NCI-H774 (cell line): Measurements from ENCODE around the gene LARGE1.

ENCODE experiments used
- DNase-seq: peaks from one replicate; lab custom pipeline; 2025; lab: John Stamatoyannopoulos, UW

Gene LARGE1

GRCh38 chr22:33561149-33561807 is 359.0 kb downstream of the LARGE1 start:
- DNase-seq = no peak

- DNase-seq = no peak
These were observed 362.4 kb downstream of the LARGE1 start for GRCh38 chr22:33557836-33558235.

DNA sequence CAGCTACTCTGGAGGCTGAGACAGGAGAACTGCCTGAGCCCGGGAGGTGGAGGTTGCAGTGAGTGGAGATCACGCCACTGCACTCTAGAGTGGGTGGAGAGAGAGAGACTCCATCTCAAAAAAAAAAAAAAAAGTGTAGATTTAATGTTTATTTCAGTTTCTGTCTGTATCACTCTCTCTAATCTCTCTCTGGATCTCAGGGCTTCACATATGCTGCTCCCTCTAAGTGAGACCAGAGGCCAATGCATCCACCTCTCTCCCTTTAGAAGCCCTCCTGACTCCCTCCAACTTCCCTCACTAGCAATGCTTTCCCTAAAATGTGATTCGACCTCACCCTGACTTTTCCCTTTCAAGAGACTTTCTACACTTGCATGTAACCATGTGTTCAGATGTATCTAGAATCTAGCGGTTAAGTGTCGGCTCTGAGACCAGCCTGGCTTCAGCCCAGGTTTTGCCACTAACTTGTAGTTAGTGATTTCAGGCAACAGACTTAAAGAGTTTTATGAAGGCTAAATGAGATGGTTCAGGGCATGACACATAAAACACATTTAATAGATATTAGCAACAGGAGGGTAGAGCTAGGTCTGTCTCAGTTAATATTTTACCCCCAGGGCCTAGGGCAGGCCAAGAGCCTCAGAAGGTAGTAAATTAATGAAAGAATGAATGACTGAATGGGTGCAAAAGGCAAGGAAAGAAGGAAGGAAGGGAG is 364.3 kb downstream of the LARGE1 start:
- DNase-seq = no peak

DNA sequence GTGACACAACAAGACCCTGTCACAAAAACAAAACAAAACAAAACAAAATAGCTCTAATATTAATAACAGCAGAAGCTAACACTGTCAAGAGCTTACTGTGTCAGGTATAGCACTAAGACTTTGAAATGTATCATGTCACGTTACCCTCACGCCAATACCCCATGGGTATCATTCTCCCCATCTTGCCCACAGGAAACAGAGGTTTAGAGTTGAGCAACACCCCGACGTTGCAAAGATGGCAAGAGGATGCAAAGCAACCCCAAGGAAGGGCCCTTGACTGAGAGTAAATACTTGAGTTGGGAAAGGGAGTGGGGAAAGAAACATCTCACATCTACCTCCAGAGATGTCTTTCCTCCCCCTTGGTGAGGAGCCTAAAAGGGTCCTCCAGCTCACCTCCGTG is 366.8 kb downstream of the LARGE1 start:
- no peak for DNase-seq

DNA sequence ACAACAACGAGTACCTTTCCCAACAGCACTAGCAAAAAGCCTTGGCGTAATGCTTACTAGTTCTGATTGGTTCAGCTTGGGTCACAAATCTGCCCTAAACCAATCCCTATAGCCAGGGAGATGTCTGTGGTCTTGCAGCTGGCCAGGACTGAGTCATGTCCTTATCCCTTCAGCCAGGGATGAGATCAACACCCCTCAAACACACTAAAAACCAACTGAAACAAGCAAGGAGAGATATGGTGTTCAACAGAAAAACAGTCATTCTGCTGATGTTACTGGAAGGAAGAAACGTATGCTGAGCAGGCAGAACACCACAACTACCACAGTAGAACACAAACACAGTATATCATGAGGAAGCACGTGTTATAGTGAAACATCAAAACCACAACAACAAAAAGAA is 375.6 kb downstream of the LARGE1 start:
- no peak for DNase-seq

GRCh38 chr22:33542722-33543121 is 377.6 kb downstream of the LARGE1 start:
- DNase-seq = no peak

DNA sequence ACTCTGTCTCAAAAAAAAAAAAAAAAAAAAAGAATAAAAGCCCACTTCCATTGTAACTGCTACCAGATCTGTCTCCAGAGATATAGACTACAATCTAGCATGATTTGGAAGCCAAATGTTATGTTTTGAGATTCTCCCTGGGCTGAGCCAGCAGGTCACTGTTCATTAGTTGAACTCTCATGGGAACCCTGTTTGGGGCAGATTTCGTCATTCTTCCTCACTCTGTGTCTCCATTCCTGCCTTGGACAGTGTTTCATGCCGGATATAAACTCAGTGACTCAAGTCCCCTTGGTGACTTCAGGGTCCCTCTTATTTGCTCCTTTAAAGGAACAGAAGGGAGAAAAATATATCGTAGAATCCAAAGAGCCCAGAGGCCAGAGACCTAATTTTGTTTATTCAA is 378.1 kb downstream of the LARGE1 start:
- DNase-seq = no peak

DNA sequence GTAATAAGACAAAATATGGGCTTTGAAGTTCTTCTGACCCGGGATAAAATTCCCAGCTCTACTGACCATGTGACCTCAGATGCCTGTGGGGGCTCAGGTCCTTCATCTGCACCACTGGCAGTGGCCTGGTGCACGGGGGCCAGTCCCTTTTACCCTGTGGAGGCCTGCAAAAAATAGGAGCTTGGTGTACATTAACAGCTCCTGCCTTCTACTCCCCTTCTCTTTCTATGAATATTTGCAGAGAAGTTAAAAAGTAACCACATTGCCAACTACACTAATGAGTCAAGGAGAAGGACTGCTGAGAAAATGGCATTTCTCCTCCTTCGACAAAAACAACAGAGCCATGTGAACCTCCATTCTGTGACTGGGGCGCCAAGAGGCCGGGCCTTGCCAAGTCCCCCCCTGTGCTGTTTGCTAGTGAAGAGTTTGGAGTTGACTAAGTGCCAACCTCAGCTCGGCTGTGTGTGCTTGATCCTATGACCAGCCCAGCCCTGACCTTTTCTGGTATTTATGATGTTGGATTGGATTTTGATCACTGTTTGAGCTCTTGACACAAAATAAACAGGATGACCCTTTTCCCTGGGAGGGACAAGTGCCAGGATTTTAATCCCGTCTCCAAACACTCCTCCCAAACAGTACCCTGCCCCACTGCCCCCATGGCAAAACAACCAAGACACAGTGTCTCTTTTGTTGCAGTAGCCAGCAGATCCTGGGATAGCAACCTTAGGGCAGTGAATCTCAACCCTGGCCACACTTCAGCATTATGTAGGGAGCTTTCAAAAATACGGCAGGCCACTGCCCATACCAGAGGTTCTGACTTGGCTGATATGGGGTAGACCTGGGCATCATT is 380.1 kb downstream of the LARGE1 start:
- DNase-seq = no peak

DNA sequence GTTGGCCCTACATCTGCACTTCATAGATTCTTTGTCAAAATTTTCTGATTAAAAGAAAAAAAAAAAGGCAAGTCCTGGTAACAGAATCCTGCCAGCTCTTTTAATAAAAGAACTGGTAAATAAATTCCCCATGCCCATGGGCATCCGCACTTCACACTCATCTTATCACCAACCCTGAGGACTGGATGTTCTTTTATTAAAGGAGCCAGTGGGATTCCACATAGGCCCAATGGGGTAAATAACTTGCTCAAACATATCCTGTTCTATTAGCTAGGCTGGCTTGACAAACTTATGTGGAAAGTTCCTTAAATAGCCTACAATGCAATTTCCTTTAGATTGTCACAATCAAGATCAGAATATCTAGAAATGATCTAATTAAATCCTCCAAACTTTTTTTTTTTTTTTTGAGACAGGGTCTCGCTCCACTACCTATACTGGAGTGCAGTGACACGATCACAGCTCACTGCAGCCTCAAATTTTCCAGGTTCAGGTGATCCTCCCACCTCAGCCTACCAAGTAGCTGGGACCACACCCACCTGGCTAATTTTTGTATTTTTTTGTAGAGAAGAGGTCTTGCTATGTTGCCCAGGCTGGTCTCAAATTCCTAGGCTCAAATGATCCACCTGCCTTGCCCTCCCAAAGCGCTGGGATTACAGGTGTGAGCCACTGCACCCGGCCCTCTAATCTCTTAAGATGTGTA is 380.9 kb downstream of the LARGE1 start:
- no peak for DNase-seq

DNA sequence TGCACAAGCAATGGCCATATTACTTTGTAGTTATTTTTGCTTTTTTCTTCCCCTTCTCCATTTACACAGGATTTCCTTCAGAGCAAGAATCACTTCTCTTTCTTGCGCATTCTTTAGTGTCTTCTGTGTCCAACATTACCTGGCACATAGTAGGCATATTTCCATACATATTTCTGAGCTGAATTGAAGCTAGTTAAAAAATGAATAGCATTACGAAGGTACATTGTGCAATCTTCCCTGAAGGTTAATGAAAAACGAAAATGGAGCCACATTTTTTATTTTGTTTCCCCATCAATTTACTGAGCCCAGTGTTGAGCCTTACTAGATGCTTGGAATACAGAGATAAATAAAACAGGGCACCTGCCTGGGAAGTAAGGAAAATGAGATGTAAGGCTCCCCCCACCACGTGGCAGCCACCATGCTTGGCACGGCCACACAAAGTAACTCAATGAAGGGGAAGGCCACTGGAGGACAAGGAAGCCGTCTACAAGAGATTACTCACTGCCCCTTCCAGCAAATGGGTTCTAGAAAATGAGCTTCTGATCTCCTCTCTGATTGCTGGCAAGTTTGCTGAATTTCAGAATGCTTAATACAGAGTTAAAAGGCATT is 381.9 kb downstream of the LARGE1 start:
- DNase-seq = no peak

DNA sequence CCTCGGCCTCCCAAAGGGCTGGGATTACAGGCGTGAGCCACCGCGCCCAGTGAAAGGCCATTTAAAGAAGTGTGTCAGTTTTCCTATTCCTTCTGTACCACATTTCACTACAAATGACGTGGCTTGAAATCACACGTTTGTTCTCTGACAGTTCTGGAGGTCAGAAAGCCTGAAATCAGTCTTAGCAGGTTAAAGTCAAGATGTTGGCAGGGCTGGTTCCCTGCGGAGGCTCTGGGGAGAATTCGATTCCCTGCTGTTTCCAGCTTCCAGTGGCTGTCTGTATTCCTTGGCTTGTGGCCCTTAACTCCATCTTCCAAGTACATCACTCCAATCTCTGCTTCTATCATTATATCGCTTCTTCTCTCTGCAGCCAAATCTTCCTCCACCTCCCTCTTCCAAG is 383.2 kb downstream of the LARGE1 start:
- no peak for DNase-seq

GRCh38 chr22:33535937-33536875 is 384.1 kb downstream of the LARGE1 start:
- no peak for DNase-seq

- no peak for DNase-seq
These were observed 390.7 kb downstream of the LARGE1 start for GRCh38 chr22:33529424-33530113.

GRCh38 chr22:33528183-33528582 is 392.1 kb downstream of the LARGE1 start:
- DNase-seq = no peak

DNA sequence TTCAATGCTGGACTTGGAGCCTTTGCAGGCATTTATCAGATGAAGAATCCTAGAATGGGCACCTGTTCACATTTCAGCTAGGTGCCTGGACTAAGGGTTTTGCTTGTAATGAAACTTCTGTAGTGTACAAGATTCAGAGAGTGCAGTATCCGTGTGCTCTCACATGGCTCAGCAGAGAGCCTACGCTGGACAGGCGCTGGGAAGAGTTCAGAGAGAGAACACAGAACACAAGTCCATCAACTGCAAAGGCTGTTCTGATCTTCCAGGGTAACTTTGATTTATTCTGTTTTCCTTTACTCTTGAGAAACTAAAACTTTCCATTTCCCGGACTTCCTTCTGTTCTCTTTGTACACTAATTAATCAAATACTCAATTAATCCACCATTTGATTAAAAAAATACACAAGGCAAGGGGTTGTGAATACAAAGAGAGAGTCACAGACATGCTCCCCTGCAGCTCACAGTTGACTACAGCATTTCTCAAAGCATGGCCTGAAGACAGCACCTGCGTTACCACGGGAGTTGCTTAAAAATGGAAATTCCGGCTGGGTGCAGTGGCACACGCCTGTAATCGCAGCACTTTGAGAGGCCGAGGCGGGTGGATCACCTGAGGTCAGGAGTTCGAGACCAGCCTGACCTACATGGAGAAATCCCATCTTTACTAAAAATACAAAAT is 393.7 kb downstream of the LARGE1 start:
- DNase-seq = no peak

- DNase-seq = no peak
These were observed 395.6 kb downstream of the LARGE1 start for GRCh38 chr22:33524511-33525260.

GRCh38 chr22:33521879-33522665 is 398.2 kb downstream of the LARGE1 start:
- DNase-seq = no peak
